Fibroblast of peridontal ligament (primary cell): Measurements from ENCODE around the gene SMIM41.
A peak's percentile ranks its signal among the peaks of the same experiment; 100 is the strongest.

Source experiments
- DNase-seq: peaks from one replicate; pipeline ENCODE4 v3.0.0-alpha.2; 2010; ENCODE audit errors: extremely low read depth

Gene SMIM41

GRCh38 chr12:52079576-52080402, at the start of gene SMIM41:
SMIM41 (plus strand) TSS chr12:52079704; CDS start chr12:52079780, 76 bp downstream.
- DNase-seq, result no peak

GRCh38 chr12:52032446-52032803, 47.1 kb upstream of the SMIM41 start:
- DNase-seq, result peak; percentile 84

GRCh38 chr12:52032804-52033445, 46.6 kb upstream of the SMIM41 start:
- DNase-seq, result peak; percentile 95

- DNase-seq, result no peak
Measured at GRCh38 chr12:52033446-52034140, 45.9 kb upstream of the SMIM41 start.

- DNase-seq, result peak; percentile 44
Measured at GRCh38 chr12:52035190-52035589, 44.3 kb upstream of the SMIM41 start.

GRCh38 chr12:52035926-52036325, 43.6 kb upstream of the SMIM41 start:
- no peak for DNase-seq

- DNase-seq, result peak; percentile 73
Measured at GRCh38 chr12:52036587-52037171, 42.8 kb upstream of the SMIM41 start.

- DNase-seq, result peak; percentile 56
Measured at GRCh38 chr12:52037248-52037861, 42.1 kb upstream of the SMIM41 start.

- peak; percentile 40 for DNase-seq
Measured at GRCh38 chr12:52038447-52038846, 41.1 kb upstream of the SMIM41 start.

- no peak for DNase-seq
Measured at GRCh38 chr12:52041035-52041434, 38.5 kb upstream of the SMIM41 start.

GRCh38 chr12:52041695-52042123, 37.8 kb upstream of the SMIM41 start:
- DNase-seq, result peak; percentile 51

- no peak for DNase-seq
Measured at GRCh38 chr12:52042706-52043385, 36.7 kb upstream of the SMIM41 start.

GRCh38 chr12:52043386-52044212, 35.9 kb upstream of the SMIM41 start:
- DNase-seq, result peak; percentile 62

GRCh38 chr12:52044292-52044983, 35.1 kb upstream of the SMIM41 start:
- DNase-seq, result peak; percentile 96

GRCh38 chr12:52045794-52046199, 33.7 kb upstream of the SMIM41 start:
- DNase-seq, result no peak

GRCh38 chr12:52046859-52047258, 32.6 kb upstream of the SMIM41 start:
- DNase-seq, result no peak

- DNase-seq, result no peak
Measured at GRCh38 chr12:52049286-52049685, 30.2 kb upstream of the SMIM41 start.

GRCh38 chr12:52049688-52050087, 29.8 kb upstream of the SMIM41 start:
- DNase-seq, result no peak

GRCh38 chr12:52050116-52050757, 29.3 kb upstream of the SMIM41 start:
- peak; percentile 58 for DNase-seq
